Measurements from ENCODE around the gene SFI1. TPM values are rescaled to one million over a fixed set of nuclear protein-coding genes. Genes with fewer than 3 reads are reported as not detected.

SFI1 gene
- total RNA-seq, 1 experiment from 2014 or later: 15.1 TPM

Small RNAs within 50 kb of the gene (small RNA-seq; reads per million reads assigned to genes)
- 0 reads per million in 2 experiments for gene AL096701.2
- 0 reads per million in 2 experiments for gene RNU6-28P

Other genes starting within 250 kb of the SFI1 start
- 2.3 and 2.7 TPM in 2 replicates for gene PIK3IP1, start 204.0 kb upstream of the SFI1 start, total RNA-seq (2014; rRNA removed; shearing (Covaris generic))
- gene PATZ1, start 150.2 kb upstream of the SFI1 start, total RNA-seq (2014; rRNA removed; shearing (Covaris generic)): 23.4 and 25.2 TPM in 2 replicates
- 93.5 and 98.0 TPM in 2 replicates for gene DRG1, start 96.9 kb upstream of the SFI1 start, total RNA-seq (2014; rRNA removed; shearing (Covaris generic))
- 6.9 and 8.2 TPM in 2 replicates for gene EIF4ENIF1, start 6.7 kb upstream of the SFI1 start, total RNA-seq (2014; rRNA removed; shearing (Covaris generic))
- 26.8 TPM in 2 replicates for gene PISD, start 165.7 kb downstream of the SFI1 start, total RNA-seq (2014; rRNA removed; shearing (Covaris generic))

Measured in SK-MEL-5 (cell line).